Measurements from ENCODE around the gene LAD1. TPM values are rescaled to one million over a fixed set of nuclear protein-coding genes. Genes with fewer than 3 reads are reported as not detected.

The LAD1 gene
- polyA plus RNA-seq, 3 donors, result not detected

DNA sequence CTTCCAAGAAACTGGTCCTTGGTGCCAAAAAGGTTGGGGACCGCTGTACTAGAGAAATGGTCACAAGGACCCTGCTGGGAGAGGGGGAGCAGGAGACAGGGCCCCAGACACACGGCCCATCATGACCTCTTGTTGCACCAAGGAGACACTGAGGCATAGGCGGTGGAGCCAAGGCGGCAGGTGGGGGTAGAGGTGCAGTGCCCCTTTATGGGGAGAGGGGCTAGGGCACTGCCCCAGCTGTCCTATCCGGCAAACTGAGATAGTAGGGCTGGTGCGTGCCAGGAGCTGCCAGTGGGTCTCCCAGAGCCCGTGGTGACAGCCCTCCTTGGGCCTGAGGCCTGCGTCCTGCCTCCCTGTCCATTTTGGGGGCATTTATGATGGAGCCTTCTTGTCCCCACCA, 41.9 kb downstream of the LAD1 start:
- Histone ChIP-seq H3K4me2 (replicated peaks; ENCODE audit: extremely low read depth, low read length, poor library complexity, severe bottlenecking) (no peak overlapping the region), H3K9ac (ENCODE audit: insufficient read depth, low read length, poor library complexity, severe bottlenecking) (no peak overlapping the region), H2AFZ (ENCODE audit: insufficient read depth, low read depth, low read length, poor library complexity, severe bottlenecking) (no peak overlapping the region), H4K20me1 (ENCODE audit: insufficient read depth, low read length) (no peaks in the 10 kb centered on the region), H3K4me1 (ENCODE audit: control insufficient read depth in 1 of 2, insufficient read depth in 2 of 2, low read length in 2 of 2) (no peaks in the 10 kb centered on the region), H3K79me2 (ENCODE audit: insufficient read depth, low read length) (no peaks in the 10 kb centered on the region), H3K4me3 (replicated peaks in 1 of 3; ENCODE audit: low read depth in 2 of 3, low read length in 3 of 3) (no peak overlapping the region), H3K27me3 (ENCODE audit: control insufficient read depth in 2 of 2, insufficient read depth in 2 of 2, low read length in 2 of 2) (no peaks in the 10 kb centered on the region), H3K36me3 (replicated peaks in 1 of 2; ENCODE audit: control insufficient read depth in 1 of 2, insufficient read depth in 2 of 2, low read length in 2 of 2) (no peaks in the 10 kb centered on the region), H3K9me3 (replicated peaks in 1 of 2; ENCODE audit: control insufficient read depth in 1 of 2, insufficient read depth in 1 of 2, low read length in 2 of 2) (no peaks in the 10 kb centered on the region), H3K27ac (ENCODE audit: low read depth in 1 of 2, low read length in 2 of 2) (no peak overlapping the region)
- no peak overlapping the region for H3K4me3 Mint-ChIP-seq
- TF ChIP-seq, protein P1, sequence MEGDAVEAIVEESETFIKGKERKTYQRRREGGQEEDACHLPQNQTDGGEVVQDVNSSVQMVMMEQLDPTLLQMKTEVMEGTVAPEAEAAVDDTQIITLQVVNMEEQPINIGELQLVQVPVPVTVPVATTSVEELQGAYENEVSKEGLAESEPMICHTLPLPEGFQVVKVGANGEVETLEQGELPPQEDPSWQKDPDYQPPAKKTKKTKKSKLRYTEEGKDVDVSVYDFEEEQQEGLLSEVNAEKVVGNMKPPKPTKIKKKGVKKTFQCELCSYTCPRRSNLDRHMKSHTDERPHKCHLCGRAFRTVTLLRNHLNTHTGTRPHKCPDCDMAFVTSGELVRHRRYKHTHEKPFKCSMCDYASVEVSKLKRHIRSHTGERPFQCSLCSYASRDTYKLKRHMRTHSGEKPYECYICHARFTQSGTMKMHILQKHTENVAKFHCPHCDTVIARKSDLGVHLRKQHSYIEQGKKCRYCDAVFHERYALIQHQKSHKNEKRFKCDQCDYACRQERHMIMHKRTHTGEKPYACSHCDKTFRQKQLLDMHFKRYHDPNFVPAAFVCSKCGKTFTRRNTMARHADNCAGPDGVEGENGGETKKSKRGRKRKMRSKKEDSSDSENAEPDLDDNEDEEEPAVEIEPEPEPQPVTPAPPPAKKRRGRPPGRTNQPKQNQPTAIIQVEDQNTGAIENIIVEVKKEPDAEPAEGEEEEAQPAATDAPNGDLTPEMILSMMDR (IDR thresholded peaks at IDR 0.05), result no peak
- peaks cover 2 to 10% (median 8%) of the 10 kb centered on the region in 3 donors for H3K27me3 Mint-ChIP-seq (ENCODE audit: low read depth in 3 of 3)
- no peaks in the 10 kb centered on the region for H3K36me3 Mint-ChIP-seq
- intact Hi-C loops (cut with micrococcal nuclease), result no loop called here
- no peak overlapping the region for H3K27ac Mint-ChIP-seq
- no peaks in the 10 kb centered on the region for H3K4me1 Mint-ChIP-seq
- H3K9me3 Mint-ChIP-seq, result peaks cover 0 to 1% (median 0%) of the 10 kb centered on the region in 7 donors
- DNase-seq, result no peak
- WGBS (ENCODE audit: insufficient coverage), result over 99% methylated on average over 8 of the region's 8 CpGs

DNA sequence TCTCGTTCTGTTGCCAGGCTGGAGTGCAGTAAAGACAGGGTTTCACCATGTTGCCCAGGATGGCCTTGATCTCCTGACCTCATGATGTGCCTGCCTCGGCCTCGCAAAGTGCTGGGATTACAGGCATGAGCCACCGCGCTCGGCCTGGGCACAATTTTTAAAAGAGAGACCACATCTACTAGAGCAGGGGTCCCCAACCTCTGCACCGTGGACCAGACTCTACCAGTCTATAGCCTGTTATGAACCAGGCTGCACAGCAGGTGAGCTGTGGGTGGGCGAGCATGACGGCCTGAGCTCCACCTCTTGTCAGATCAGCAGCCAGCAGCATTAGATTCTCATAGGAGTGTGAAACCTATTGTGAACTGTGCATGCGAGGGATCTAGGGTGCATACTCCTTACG, 42.4 kb downstream of the LAD1 start:
- H3K4me1 Mint-ChIP-seq, result no peaks in the 10 kb centered on the region
- no peak overlapping the region for H3K27ac Mint-ChIP-seq
- H3K36me3 Mint-ChIP-seq, result no peaks in the 10 kb centered on the region
- H3K27me3 ChIP-seq (ENCODE audit: control insufficient read depth in 2 of 2, insufficient read depth in 2 of 2, low read length in 2 of 2), result no peaks in the 10 kb centered on the region
- no peak for DNase-seq
- 95% methylated on average over 10 of the region's 11 CpGs for WGBS (ENCODE audit: insufficient coverage)
- TF ChIP-seq, protein P1 (IDR thresholded peaks at IDR 0.05), result no peak
- no peak overlapping the region for H3K4me3 Mint-ChIP-seq
- no peaks in the 10 kb centered on the region for H3K9me3 ChIP-seq (replicated peaks in 1 of 2; ENCODE audit: control insufficient read depth in 1 of 2, insufficient read depth in 1 of 2, low read length in 2 of 2)
- H3K27ac ChIP-seq (ENCODE audit: low read depth in 1 of 2, low read length in 2 of 2), result no peak overlapping the region
- H3K4me3 ChIP-seq (replicated peaks in 1 of 3; ENCODE audit: low read depth in 2 of 3, low read length in 3 of 3), result no peak overlapping the region
- no peak overlapping the region for H2AFZ ChIP-seq (ENCODE audit: insufficient read depth, low read depth, low read length, poor library complexity, severe bottlenecking)
- no peaks in the 10 kb centered on the region for H4K20me1 ChIP-seq (ENCODE audit: insufficient read depth, low read length)
- no peaks in the 10 kb centered on the region for H3K4me1 ChIP-seq (ENCODE audit: control insufficient read depth in 1 of 2, insufficient read depth in 2 of 2, low read length in 2 of 2)
- H3K36me3 ChIP-seq (replicated peaks in 1 of 2; ENCODE audit: control insufficient read depth in 1 of 2, insufficient read depth in 2 of 2, low read length in 2 of 2), result no peaks in the 10 kb centered on the region
- no peaks in the 10 kb centered on the region for H3K9me3 Mint-ChIP-seq
- H3K4me2 ChIP-seq (replicated peaks; ENCODE audit: extremely low read depth, low read length, poor library complexity, severe bottlenecking), result no peak overlapping the region
- no peak overlapping the region for H3K9ac ChIP-seq (ENCODE audit: insufficient read depth, low read length, poor library complexity, severe bottlenecking)
- H3K27me3 Mint-ChIP-seq (ENCODE audit: low read depth in 3 of 3), result peaks cover 2 to 10% (median 8%) of the 10 kb centered on the region in 3 donors
- intact Hi-C loops (cut with micrococcal nuclease), result no loop called here
- no peaks in the 10 kb centered on the region for H3K79me2 ChIP-seq (ENCODE audit: insufficient read depth, low read length)

All from CD14-positive monocyte (primary cell).